ENCODE measurements around the gene PSME3IP1.

The PSME3IP1 gene

DNA sequence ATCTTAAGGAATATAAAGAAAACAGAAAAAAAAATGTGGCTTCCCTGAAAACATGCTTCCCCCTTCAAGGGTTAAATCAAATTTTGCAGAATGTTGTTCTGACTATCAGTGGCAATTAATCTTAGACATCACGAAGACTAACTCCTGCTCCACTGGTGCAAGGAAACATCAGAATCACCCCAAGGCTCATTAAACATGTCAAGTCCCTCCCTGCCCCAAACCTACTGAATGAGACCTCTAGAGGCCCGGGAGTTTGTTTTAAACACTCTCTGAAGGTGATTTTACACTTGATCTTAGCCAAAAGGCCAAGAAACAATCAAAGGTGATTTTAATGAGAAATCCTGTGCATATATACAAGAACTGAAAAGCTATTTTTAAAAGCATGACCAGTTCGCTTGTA lies 18.3 kb downstream of the PSME3IP1 start:
- no peak for DNase-seq (ENCODE audit: low spot score)

DNA sequence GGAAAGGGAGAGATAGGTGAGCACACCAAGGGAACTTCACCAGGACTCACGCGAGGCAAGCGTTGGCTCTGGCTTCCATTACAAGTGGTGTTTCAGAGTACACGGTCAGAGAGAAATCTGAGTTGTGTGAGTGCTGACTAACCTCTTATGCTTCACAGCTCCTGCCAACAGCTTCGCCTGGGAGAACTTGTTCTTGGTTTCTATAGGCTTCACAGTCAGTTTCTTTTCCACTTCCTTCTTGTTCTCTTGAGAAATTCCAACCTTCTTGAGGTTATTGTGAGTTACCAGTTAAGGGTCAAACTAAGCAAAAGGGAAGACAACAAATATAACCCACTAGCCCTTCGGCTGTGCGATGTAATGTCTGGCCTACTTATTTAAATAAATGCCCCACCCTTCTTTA lies 18.9 kb downstream of the PSME3IP1 start:
- no peak for DNase-seq (ENCODE audit: low spot score)

- no peak for DNase-seq (ENCODE audit: low spot score)
These were observed 19.4 kb downstream of the PSME3IP1 start for GRCh38 chr16:57166451-57166850.

- no peak for DNase-seq (ENCODE audit: low spot score)
These were observed 19.9 kb downstream of the PSME3IP1 start for GRCh38 chr16:57165938-57166337.

DNA sequence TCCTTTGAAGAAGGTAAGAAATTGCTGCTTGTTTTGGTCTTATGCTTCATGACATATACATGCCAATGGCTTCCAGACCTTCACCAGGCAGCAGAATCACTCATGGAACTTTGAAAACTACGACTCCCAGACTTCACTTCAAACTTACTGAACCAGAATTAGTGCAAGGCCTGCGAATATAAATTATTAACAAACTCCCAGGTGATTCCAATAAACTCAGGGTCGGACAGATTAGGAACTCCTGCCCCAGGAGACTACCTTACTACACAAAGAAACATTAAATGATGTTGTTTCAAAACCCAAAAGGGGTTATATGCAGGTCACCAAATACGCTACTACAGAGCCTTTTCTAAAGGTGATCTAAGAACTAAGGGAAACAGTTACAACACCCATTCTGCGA lies 20.4 kb downstream of the PSME3IP1 start:
- no peak for DNase-seq (ENCODE audit: low spot score)

DNA sequence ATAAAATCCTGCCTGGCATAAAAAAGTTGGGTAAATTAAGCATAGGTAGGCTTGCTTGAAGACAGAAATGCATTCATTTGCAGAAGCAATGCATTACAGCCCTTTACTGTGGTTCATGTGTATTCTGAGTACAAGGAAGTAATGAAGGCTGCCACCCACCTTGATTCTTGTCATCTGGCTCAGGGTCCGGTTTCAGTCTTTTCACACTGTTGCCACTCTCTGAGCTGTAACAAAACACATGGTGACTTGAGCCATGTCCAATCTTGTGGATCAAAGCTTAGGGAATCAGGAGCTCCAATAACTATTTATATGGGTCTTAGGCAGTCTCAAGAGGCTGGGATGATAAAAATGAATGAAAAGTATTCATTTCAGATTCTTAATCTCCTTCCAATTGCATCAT lies 22.0 kb downstream of the PSME3IP1 start:
- no peak for DNase-seq (ENCODE audit: low spot score)

GRCh38 chr16:57159447-57159846 lies 26.4 kb downstream of the PSME3IP1 start:
- no peak for DNase-seq (ENCODE audit: low spot score)

GRCh38 chr16:57157533-57157932 lies 28.3 kb downstream of the PSME3IP1 start:
- DNase-seq (ENCODE audit: low spot score): no peak

- DNase-seq (ENCODE audit: low spot score): no peak
These were observed 29.5 kb downstream of the PSME3IP1 start for GRCh38 chr16:57156351-57156703.

- no peak for DNase-seq (ENCODE audit: low spot score)
These were observed 30.0 kb downstream of the PSME3IP1 start for GRCh38 chr16:57155702-57156350.

DNA sequence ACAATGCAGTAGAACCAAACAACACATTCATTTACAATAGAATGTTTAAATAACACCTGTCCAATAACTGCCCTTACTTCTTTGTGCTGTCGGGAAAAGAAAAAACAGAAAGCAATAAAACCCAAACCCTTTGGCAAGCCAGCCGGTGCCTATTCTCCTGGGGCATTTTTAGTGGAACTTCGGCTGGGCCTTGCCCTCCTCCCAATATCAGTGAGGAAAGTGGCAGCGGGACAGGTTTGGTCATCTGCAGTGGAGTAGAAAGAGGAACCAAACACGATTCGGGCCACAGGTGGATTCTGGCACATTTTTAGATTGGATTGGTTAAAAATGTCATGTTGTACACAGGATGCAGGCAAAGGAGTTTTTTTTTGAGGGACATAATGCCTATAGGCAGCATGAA lies 32.0 kb downstream of the PSME3IP1 start:
- DNase-seq (ENCODE audit: low spot score): no peak

- no peak for DNase-seq (ENCODE audit: low spot score)
These were observed 33.4 kb downstream of the PSME3IP1 start for GRCh38 chr16:57152096-57153093.

- DNase-seq (ENCODE audit: low spot score): no peak
These were observed 34.5 kb downstream of the PSME3IP1 start for GRCh38 chr16:57151369-57151768.

- DNase-seq (ENCODE audit: low spot score): no peak
These were observed 35.0 kb downstream of the PSME3IP1 start for GRCh38 chr16:57150682-57151330.

DNA sequence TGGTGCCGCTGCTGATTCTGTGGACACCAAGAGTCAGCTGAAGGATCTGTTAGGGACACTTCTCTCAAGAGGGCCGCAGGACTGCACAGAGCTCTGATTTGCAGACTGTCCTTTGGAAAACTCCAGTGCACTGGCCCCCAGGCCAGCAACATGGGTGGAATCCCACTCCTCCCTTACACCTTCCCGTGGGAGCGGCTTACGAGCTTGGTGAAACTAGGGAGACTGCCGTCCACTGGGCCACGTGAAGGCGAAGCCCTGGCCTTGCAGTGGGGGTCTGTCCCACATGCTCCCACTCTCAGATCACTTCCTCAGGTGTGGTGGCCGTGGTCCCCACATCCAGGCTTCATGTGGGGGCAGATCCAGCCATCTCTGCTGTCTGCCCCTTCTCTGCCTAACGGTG lies 36.4 kb downstream of the PSME3IP1 start:
- DNase-seq (ENCODE audit: low spot score): no peak

GRCh38 chr16:57148481-57148880 lies 37.4 kb downstream of the PSME3IP1 start:
- no peak for DNase-seq (ENCODE audit: low spot score)

DNA sequence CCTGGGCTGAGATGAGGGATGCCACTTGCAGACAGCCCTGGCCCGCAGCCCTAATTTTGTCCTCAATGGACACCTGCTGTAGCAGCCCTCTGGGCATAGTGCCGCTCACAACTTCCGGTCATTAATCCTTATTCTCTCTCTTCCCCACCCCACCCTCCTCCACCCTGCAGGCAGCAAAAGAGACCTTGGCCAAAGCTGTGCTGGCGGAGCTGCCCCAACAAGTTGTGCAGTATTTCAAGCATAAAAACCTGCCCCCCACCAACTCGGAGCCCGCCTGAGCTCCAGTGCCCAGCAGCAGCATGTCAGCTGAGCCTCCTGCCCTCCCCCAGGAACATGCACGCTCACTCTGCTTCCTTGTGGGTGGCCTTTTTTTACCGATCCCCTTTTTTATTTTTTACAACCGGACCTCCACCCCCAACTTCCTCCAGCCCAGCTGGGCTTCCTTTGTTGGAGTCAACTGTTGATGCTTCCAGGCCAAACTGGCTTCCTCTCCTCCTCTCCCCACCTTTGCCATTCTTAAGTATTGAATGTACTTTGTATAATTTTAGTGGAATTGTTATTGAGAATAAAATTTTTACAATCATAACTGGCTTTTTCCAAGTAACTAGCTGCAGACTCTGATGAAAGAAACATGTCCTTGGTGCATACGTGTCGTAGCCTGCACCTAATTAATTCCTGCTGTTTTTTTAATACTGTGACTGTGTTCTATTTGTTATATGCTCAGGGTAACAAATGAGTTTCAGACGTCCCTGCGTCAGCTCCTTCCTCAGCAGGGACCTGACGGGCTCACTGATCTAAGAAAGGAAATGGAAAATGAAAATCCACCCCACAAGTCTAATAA lies 38.2 kb downstream of the PSME3IP1 start:
- DNase-seq (ENCODE audit: low spot score): no peak

DNA sequence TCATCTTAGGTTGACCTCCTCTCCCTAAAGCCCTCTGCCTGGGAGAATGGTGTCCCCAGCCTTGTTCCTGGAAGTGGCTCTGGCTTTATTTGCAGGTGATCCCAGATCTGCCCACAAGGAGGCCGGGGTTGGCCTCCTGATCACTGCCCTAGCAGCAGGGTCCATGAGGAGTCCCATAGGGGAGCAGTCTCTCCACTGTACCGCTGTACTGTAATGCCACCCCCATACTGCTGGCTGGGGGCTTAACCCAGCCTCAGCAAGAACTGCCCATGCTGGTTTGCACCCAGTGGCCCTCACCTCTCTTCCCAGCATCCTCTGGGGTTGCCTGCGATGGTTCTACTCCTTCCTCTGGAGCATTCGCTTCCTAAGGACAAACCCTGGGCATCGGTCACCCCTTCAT lies 39.1 kb downstream of the PSME3IP1 start:
- no peak for DNase-seq (ENCODE audit: low spot score)

- no peak for DNase-seq (ENCODE audit: low spot score)
These were observed 39.7 kb downstream of the PSME3IP1 start for GRCh38 chr16:57146040-57146647.

DNA sequence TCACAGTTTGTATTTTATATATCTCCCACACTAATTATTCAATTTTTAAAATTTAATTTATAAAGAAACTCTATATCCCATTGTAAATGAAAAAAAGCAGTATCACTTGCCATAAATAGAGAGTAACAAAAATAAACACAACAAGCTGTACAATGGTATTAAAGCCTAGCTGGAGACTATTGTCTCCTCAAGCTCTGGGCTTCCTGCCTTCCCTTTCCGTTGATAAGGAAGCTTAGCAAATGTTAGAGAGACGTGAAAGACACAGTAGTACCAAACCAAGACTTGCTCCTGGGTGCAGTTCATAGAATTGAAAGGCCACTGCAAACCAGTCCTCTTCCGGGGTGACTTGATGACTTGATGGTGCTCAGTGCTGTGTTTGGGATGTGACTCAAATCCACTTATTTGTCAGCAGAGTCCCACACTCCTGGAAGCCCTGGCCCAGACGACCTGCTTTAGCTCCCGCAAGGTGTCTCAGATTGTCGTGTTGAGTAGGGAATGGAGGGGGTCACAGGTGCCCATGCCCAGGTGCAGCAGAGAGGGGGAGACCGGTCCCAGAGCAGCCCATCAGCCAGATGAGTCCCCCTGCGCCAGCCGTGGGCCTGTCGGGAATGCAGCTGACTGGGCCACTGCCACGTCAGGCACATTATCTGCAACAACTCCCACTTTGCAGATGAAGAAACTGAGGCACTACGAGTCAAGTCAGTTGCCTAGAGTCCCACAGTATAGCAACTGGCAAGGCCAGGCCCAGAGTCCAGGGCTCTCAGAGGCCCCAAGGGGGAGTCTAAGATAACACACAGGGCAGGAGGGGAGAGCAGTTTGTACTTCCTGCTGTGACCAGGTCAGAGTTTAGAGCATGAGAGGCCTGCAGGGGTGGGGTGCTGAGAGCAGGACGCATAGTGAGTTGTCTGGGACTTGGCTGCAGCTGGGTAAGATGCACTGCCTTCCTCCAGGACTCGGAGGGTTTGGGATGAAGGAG lies 40.5 kb downstream of the PSME3IP1 start:
- no peak for DNase-seq (ENCODE audit: low spot score)

Data from AG08396 (cell line).